Cerebellar nuclear complex (tissue), 1 donor: ENCODE results near the gene STARD8.

ENCODE experiments used
- DNase-seq, 2 experiments: peaks; one replicate each; lab custom pipeline; 2025; lab: John Stamatoyannopoulos, UW

Gene STARD8

DNA sequence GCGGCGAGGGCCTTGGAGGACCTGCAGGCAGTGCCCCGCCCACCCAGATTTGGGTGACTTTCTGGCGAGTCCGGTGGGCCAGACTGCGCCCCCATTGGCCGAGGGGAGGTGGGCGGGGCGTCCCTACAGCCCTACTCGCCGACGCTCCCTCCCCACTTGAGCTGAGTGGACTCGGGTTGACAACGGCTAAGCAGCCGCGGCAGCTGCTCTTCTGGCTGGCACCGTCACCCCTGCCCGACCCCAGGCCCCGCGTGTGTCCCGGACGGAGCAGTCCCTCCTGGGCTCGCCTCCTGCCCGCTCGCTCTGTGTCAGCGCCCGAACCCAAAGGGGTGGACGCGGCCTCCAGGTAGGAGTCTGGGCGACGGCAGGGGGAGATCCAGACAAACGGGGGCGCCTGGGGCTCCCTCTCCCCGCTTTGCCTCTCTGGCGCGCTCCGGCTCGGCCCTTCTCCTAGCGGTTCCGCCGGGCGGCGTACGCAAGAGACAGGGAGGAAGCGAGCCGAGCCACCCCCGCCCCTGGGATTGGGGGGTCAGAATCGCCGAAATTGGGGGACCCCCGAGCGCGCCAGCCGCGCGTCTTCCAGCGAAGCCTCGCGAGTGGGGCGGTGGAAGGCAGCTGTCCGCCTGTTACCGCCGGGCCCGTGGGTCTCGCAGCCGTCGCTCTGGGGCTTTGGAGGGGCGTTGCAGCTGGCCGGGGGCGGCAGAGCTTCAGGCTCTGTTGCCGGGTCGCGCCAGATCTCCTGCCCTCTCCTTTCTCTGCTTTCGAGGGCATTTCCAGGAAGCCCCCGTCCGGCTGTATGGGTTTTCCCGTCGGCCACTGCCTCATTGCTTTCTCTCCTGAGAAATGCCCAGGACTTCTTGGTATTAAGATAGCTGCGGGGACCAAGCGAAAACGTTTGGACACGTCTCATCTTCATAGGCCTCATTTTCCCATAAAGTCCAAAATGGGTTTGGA lies 46.3 kb downstream of the STARD8 start:
- no peak for DNase-seq

DNA sequence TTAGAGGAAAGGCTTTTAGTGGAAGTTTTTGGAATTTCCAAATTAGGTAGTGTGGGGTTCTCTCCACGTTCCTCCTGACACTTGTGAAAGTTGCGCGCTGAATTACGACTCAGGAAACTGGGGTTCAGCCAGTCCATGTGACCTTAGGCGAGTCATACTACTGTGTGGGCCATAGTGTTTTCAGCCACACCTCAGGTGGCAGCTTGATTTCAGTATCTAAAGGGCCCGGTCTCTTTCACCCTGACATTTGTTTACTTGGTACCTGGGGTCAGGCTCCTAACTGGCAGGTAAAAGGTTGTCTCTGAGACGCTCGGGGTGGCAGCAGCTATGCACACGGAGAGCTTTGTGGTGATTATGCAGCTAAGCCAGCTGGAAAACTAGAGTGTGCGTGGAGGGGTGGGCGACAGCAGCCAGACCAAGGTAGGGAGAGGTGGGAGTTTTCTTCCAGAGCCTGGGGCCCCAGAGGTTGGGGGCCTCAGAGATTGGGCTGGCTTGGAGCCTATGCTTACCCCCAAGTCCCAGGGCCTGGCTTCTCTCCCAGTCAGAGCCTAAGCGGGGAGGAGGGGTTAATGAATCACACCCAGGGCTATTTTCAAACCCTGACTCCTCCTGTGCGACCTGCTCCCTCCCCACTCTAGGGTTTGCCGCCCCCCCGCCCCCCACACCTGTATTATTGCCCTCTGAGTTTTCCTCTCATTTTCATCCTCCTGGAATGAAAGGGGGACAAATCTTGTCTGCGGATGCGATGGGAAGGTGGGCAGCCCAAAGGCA lies 47.2 kb downstream of the STARD8 start:
- no peak for DNase-seq

DNA sequence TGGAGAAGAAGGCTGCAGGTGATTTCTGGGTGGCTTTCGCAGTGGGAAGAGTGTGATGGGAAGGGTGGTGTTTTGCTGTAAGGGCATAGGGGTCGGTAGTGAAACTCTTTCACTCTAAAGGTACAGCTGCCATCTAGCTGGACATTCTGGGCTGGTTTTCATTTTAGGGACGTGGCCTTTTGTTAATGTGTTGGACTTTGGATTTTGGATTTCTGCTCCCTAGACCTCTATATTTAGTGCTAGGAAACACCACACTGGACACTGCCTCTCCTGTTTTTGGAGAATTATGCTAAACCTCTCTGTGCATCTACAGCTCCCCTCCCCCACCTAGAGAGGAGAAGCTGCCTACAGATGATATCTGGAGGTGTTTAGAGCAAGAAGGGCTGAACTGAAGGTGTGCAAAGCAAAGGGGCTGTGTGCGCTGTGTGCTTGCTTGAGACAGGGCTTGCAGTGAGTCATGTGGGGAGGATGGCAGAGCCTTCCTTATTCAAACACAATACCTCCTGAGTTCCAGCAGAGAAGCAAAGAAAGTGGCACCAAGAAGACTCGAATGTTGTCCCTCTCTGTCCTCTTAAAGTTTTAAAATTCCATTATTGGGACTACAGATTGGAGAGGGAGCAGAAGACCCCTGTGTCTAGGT lies 47.9 kb downstream of the STARD8 start:
- DNase-seq: no peak

DNA sequence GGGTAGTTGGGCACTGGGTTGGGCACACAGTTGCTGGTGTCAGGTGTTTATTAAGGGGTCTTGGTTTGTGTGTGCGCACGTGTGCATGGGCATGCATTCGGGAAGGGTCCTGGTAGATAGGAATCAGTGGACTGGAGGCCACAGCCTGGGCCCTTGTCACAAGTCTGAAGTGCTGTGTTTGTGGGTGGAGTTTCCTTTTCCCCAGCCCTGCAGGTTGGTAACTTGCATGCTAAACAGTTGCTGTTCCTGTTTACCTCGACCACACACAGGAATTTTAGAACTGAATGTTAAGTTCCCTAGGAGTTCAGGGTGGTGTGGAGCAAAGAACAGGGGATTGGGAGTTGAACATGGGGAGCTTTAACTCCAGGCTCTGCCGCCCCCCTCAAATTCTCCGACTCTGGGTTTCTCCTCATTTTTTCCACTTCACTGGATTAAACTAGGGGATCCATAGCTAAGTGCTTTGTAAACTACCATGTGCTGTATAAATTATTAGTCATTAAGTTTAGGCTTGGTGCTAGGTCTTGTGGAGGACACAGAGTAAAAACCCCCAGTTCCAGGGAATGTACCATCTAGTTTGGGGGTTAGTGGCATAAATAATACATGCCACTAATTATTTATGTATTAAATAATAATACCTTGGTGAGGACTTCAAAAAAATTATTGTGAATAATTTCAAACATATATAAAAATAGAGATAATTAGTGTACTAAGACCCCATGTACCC lies 49.0 kb downstream of the STARD8 start:
- DNase-seq: no peak

DNA sequence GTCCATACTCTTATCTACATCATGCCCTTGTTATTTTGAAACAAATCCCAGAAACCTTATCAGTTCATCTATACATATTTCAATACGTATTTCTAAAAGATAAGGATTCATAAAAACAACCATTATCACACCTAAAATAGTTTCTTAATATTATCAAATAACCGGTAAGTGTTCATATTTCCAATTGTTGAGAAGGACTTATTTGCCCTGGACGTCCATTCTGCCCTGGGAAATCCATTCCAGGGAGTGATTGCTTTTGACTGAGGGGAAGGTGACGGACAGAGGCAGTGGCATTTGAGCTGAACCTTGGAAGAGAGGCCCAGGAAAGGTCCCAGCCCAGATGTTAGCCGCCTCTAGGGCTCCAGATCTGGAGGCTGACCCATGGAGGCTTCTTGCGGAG lies 49.6 kb downstream of the STARD8 start:
- DNase-seq: no peak

DNA sequence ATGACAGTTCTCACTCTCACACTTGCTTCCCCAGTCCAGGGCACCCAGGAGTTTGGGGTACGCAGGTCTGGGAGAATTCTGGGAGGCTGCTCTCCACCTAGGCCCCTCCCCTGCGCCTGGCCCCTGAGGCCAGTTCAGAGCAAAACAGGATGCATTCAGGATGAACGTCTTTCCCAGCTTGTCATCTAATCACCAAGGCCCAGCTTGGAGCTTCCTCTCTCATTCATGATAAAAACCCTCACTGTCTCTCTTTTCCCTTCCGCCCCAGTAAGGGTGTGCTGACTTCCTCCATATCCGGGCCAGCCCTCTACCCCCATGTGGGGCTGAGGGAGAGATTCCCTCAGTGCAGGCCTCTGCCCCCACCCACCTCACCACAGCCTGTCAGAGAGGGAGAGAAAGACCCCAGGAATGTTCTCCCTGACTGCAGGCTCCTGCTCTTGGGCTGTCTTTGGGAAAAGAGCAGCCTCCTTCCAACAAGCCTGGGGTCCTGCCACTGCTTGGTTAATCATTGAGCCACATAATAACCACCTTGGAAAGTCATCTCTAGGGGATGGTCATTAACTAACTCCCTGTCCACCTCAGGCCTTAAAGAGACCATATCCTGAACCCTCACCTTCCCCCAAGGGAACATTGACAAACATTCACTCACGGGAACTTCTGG lies 50.1 kb downstream of the STARD8 start:
- no peak for DNase-seq

DNA sequence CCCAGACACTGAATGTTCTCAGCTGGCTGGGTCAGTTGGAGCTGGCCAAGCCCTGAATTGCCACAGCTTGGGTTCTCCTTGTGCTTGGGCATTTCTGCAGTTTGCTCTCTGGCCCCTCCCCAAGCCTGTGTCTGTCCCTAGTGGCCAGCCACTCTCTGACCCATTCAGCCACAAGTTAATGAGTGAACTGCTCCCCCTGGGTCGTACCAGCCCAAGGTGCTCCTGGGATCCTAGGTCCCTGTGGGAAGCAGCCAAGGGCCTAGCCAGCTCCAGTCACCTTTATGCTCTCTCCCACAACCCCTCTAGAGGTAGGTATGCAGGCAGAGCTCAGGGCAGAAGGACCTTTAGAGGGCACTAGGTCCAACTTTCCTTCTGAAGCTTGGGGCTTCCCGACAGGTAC lies 51.5 kb downstream of the STARD8 start:
- no peak for DNase-seq

DNA sequence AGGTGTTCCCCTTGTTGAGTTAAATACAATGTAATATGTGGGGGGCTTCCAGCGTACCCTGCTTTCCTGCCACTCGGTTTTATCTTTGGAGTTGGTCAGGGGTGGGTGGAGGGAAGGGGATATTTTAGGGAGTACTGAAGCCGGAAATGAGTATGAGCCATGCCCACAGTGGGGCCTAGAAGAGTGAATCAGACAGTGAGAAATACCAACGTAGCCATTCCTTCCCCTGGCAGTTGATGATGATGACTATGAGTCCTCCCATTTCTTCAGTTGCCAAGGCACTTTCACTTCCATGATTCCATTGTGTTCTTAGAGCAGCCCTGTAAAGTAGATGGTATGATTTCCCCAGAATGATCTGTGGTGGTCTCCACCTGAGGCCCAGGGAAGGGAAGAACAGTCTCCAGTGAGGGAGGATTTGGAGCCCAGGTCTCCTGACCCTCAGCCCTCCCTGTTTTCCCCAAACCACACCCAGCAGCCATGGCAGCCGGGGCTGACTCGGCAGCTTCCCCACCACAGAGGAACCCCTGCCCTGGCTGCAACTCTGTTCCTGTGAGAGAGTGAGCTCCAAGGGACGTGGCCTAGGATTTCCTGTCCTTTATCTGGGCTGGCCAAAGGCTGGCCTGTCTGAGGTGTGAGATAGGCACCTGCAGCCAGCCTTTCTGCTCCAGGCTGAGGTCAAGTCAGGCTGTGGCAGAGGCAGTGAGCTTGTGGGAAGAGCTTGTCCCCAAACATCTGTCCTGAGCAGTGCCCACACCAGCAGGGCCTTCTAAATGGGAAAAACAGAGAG lies 52.7 kb downstream of the STARD8 start:
- no peak for DNase-seq

DNA sequence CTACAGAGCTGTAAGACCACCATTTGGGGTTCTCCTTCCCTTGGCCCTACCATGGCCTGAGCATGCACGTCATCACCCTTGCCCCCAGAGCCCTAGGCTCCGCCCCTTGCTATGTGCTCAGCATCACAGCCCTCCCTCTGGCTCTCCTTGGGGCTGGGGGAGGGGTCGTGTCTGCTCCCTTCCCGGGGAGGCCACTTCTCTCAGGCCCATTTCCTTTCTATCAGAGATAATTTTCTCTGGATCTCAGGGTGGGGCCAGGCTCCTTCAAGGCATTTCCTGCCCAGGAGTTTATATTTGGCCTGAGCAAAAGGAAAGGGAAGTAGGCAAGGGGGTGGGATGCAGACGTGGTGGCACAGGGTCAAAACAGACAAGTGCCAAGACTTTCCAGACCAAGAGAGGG lies 55.9 kb downstream of the STARD8 start:
- no peak for DNase-seq

DNA sequence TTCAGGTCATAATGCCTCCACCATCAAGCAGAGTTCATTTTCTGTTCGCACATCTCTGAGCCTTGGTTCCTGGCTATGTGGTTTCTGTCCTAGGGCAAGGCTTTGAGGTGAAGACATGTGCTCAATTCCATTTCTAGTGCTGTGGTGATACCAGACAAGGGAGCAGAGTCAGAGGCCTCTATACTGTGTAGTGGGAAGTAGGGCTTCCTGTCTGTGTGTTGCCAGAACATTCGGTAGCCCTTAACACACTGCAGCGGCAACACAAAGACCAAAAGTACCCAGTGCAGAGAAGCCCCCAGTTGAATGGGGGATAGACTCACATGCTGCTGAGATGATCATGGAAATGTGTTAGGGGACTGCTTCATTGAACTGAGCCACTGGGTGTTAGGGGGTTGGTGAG lies 56.4 kb downstream of the STARD8 start:
- no peak for DNase-seq

DNA sequence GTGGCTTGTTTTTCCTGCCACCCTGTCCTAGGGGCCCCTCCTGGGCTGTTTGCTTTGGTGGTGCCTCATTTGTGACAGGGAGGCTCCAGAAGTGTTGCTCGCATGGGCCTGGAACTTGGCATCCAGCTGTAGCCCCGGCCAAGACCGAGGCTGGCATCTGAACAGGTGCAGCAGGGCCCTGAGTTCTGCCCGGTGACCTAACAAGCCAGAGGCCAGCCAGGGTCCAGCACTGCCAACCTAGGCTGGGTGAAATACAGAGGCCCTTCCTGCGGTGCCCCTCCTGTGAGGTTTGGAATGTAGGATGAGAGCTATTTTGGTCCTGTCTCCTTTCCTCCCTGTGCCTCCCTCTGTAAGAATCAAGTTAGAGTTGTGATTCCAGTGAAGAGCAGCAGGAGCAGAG lies 58.5 kb downstream of the STARD8 start:
- no peak for DNase-seq

DNA sequence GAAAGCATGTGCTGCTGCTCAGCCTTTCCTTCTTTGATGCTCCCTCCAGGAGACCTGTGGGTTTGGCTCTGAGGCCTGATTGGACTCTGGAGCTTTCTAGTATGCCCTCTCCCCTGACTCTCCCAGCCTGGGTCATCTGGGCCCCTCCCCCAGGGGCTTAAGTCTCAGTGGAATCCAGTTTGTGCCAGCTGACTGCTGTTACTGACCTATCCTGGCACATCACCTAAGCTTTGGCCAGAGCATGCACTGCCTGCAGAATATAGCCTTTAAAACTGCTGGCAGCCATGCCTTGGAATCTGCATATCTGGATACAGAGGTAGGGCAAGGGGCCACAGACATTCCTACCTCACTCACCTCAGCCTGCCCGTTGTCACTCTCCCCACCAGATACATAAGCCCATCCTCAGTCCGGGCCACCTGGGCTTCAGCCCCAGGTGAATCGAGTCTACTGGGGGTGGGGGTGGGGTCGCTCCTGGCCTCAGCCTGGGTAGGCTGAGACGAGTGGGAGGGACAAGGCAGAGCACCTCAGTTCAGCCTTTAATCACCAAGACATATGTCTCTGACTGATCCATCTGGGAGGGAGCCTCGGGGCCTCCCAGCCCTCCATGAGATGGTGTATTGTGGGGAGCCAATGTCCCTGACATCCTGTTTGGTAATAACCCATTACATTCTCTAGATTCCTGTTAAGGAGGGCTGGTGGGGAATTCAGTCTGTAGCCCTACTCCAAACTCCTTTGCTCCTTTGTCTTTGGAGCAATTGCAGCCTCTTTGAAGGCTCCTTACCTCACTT lies 61.2 kb downstream of the STARD8 start:
- no peak for DNase-seq

DNA sequence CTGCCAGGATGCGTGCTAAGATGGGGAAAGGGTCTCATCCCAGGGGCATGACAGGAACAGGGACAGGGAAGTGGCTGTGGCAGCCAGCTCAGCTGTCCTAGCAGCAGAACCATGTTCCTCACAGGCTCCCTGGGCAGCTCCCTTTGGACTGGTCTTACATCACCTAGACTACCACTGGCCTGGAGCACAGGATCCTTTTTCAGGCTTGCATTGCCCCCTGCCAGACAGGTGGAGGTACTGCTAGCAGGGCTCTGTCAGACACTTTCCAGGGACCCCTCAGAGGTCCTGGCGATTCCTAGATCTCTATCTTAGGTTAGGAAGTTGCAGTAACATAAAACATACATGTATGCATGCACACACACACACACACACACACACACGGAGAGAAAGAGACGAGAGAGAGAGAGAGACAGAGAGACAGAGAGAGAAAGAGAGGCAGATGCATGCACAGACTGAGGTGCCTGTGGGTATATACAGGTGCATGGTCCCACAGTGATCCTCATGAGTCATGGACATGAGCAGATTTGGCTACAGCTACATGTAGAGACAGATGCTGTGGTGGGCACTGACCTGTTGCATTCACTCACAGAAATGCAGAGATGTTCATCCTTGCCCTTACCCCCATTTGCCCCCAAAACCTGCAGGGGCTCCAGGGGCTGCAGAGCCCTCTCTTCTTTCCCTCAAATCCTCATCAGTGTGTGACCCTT lies 63.6 kb downstream of the STARD8 start:
- no peak for DNase-seq

DNA sequence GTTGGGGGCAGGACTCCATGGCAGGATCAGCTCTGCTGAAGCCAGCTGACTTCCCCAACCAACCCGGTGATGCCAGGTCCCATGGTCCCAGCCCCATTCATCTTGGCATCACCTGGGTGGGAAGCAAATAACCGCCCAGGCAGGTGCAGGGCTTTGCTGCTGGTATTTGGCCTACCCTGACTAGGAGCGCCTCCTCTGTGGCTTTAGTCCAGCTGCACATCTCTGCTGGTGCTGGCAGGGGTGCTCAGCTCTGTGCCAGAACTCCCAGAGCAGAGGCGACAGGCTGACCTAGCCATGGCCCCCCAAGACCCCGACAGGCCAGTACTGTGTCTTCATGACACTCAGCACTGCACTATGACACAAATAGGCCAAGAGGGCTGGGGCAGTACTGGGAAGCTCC lies 64.4 kb downstream of the STARD8 start:
- no peak for DNase-seq

DNA sequence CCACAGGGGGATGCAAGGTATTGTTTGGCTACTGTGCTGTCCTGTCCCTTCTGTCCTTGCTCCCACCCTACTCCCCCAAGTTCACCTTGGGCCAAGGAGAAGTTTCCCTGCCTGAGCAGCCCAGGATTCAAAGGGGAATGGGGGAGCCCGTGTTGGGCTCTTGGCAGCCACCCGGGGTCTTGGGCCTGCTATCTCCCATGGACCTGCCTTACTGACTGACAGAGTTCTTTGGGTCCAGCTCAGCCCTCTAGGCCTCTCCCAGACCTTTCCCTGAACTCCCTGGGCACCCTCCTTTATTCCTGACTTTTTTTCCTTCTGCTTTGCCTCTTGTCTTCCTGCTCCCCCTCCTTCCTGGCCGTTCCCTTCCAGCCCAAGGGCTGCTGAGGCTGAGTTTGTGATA lies 67.4 kb downstream of the STARD8 start:
- DNase-seq: no peak

DNA sequence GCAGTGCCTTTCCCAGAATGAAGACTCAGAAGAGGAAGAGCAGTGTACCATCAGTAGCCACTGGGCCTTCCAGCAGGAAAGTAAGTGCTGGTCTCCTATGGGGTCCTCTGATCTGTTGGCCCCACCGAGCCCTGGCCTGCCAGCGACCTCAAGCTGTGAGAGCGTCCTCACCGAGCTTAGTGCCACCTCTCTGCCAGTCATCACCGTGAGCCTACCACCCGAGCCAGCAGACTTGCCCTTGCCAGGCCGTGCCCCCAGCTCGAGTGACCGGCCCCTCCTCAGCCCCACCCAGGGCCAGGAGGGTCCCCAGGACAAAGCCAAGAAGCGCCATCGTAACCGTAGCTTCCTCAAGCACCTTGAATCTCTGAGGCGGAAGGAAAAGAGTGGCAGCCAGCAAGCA lies 69.7 kb downstream of the STARD8 start:
- DNase-seq: no peak

DNA sequence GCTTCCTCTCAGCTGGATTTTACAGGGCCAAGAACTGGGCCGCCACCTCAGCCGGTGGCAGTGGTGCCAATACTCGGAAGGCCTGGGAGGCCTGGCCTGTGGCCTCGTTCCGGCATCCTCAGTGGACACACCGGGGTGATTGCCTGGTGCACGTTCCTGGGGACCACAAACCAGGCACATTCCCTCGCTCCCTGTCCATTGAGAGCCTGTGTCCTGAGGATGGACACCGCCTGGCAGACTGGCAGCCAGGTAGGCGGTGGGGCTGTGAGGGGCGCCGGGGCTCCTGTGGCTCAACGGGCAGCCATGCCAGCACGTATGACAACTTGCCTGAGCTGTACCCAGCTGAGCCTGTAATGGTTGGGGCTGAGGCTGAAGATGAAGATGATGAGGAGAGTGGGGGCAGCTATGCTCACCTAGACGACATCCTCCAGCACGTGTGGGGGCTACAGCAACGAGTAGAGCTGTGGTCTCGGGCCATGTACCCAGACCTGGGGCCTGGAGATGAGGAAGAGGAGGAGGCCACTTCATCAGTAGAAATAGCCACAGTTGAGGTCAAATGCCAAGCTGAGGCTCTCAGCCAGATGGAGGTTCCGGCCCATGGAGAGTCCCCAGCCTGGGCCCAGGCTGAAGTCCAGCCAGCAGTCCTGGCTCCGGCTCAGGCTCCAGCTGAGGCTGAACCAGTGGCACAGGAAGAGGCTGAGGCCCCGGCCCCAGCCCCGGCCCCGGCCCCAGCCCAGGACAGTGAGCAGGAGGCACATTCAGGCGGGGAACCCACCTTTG lies 70.4 kb downstream of the STARD8 start:
- no peak for DNase-seq

DNA sequence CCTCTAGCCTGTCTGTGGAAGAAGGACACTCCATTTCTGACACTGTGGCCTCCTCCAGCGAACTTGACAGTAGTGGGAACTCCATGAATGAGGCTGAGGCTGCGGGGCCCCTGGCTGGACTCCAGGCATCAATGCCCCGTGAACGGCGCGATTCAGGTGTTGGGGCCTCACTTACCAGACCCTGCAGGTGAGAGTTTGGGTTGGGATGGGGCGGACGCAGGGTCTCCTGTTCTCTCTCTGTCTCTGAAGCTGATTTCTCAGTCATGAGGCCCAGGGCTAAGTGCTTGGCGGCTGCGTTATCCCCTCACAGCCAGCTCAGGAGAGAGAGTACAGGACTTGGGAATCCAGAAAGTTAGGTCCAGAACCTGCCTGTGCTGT lies 71.0 kb downstream of the STARD8 start:
- DNase-seq: no peak
